Stimulated activated CD8-positive, alpha-beta memory T cell treated with anti-CD3 and anti-CD28 coated beads, Interleukin-7, amount 100 ng/mL, for 48 hours (primary cell): ENCODE measurements around the gene DDX5.

Experiments
- DNase-seq, 2 donors: peaks; one replicate each; pipeline ENCODE4 v3.0.0-alpha.2; 2020; ENCODE audit warnings: low read depth in 1 of 2; ENCODE audit errors: extremely low read depth in 1 of 2

The DDX5 gene

DNA sequence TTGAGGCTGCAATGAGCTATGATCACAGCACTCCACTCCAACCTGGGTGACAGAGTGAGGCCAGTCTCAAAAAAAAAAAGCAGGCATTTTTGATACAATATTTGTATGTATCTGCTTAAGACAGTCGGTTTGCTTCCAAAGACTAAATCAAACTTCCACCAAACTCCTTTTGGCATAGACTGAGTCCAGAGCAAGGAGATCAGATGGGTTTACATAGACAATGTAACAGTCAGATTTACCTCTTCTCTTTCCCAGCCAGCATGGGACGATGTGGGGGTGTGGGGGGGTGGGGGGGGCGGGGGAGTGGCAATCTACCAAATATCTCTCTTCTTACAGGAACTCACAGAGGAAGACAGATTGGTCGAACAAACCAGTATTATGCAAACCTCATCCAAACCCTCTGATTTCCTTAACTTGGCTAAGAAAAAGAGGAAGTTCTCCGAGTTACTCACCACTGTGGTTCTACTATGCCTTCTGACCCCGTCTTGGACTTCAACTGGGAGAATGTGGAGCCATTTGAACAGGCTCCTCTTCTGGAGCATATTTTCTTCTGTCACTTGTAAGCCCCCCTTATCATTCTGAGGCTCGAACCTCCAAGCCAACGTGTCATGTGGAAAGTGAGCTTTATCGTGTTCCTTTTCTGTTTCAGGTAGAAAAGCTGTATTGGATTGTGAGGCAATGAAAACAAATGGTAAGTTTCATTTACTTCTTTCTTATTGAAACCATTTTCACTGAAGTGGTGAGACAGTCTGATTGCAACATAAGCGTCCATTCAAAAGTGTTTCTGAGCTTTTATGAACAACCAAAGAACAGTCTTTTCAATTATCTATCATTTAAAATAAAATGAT lies 57.2 kb downstream of the DDX5 start, which contains the start of gene MILR1:
Gene MILR1 (plus strand): TSS at position 451 of the 848 bp plus-strand sequence. CDS start 54 bp downstream, at position 505.
- no peak for DNase-seq
